Liver (tissue), 3 donors: ENCODE data around the gene MFSD11.
A peak's percentile ranks its signal among the peaks of the same experiment; 100 is the strongest.

Source experiments
- ATF3 ChIP-seq: IDR thresholded peaks from 2 replicates; pipeline ENCODE4 v1.6.1; 2016; ENCODE audit warnings: antibody characterized with exemption
- CTCF ChIP-seq: fragments of 150-350 bp; IDR thresholded peaks from 2 replicates; pipeline ENCODE4 v1.5.1; 2017; ENCODE audit warnings: improper control_type of control experiment, low read depth, low read length; ENCODE audit not compliant: missing input control
- EGR1 ChIP-seq, 2 donors: IDR thresholded peaks; 2 replicates each; pipeline ENCODE4 v1.6.1; 2016 to 2018; ENCODE audit warnings: antibody characterized with exemption in 2 of 2, low read depth in 2 of 2
- FOXA1 ChIP-seq: IDR thresholded peaks from 2 replicates; pipeline ENCODE4 v1.6.1; 2016; ENCODE audit warnings: antibody characterized with exemption
- GABPA ChIP-seq, 2 donors: IDR thresholded peaks in 1 of 2; conservative IDR thresholded peaks in 1 of 2; 2 replicates each; pipeline ENCODE4 v1.6.1; 2016; ENCODE audit warnings: antibody characterized with exemption in 2 of 2, mild to moderate bottlenecking in 1 of 2, moderate library complexity in 1 of 2
- JUND ChIP-seq, 2 donors: IDR thresholded peaks; 2 replicates each; pipeline ENCODE4 v1.6.1; 2016; ENCODE audit warnings: antibody characterized with exemption in 2 of 2
- MAX ChIP-seq: IDR thresholded peaks from 2 replicates; pipeline ENCODE4 v1.6.1; 2016; ENCODE audit warnings: antibody characterized with exemption
- RAD21 ChIP-seq, 2 donors: IDR thresholded peaks; 2 replicates each; pipeline ENCODE4 v1.6.1; 2016; ENCODE audit warnings: antibody characterized with exemption in 2 of 2, mild to moderate bottlenecking in 2 of 2
- REST ChIP-seq: IDR thresholded peaks from 2 replicates; pipeline ENCODE4 v1.6.1; 2016; ENCODE audit warnings: antibody characterized with exemption, mild to moderate bottlenecking
- SP1 ChIP-seq: IDR thresholded peaks from 2 replicates; pipeline ENCODE4 v1.6.1; 2018; ENCODE audit warnings: antibody characterized with exemption, mild to moderate bottlenecking
- TAF1 ChIP-seq: conservative IDR thresholded peaks from 2 replicates; pipeline ENCODE4 v1.6.1; 2016; ENCODE audit warnings: antibody characterized with exemption, mild to moderate bottlenecking
- YY1 ChIP-seq: IDR thresholded peaks from 2 replicates; pipeline ENCODE4 v1.6.1; 2016; ENCODE audit warnings: antibody characterized with exemption, mild to moderate bottlenecking
- donor health status: healthy.
- donor health status: healthy.

GRCh38 chr17:76737082-76737675, 740 bp upstream of the MFSD11 start, which contains the start of gene SRSF2:
- TF ChIP-seq CTCF = no peak
- peak; percentile 11 to 36 for TF ChIP-seq EGR1 (IDR thresholded peaks at IDR 0.05; ENCODE audit: low read depth in 2 of 2)
- peak; percentile 99 for TF ChIP-seq TAF1
- TF ChIP-seq GABPA (IDR thresholded peaks at IDR 0.05 in 1 of 2, conservative IDR thresholded peaks at IDR 0.05 in 1 of 2) = peak in 1 of 2 donors; percentile 88
- TF ChIP-seq REST = peak; percentile 96
- TF ChIP-seq JUND (IDR thresholded peaks at IDR 0.05) = no peak
- peak; percentile 64 for TF ChIP-seq MAX
- TF ChIP-seq ATF3 = no peak
- peak; percentile 88 for TF ChIP-seq SP1
- no peak for TF ChIP-seq RAD21 (IDR thresholded peaks at IDR 0.05)
- TF ChIP-seq YY1 = peak; percentile 99
- no peak for TF ChIP-seq FOXA1
